SJSA1 (cell line): ENCODE data around the gene FBXO46. TPM values are rescaled to one million over a fixed set of nuclear protein-coding genes. Genes with fewer than 3 reads are reported as not detected.

Experiments used
- DNase-seq, 2 experiments: peaks; one replicate each; pipeline ENCODE4 v3.0.0-alpha.2; 2015 to 2020; ENCODE audit warnings: low spot score in 2 of 2, low read depth in 1 of 2
- H3K27ac ChIP-seq: fragments of 250-450 bp; sonication (Bioruptor Pico); 2 replicates; pipeline ENCODE4 v1.5.1; 2020; ENCODE audit warnings: mild to moderate bottlenecking, moderate library complexity
- H3K27me3 ChIP-seq: fragments of 250-450 bp; sonication (Bioruptor Pico); replicated peaks from 2 replicates; pipeline ENCODE4 v1.5.1; 2020; ENCODE audit warnings: mild to moderate bottlenecking, moderate library complexity
- H3K36me3 ChIP-seq: fragments of 250-450 bp; sonication (Bioruptor Pico); 2 replicates; pipeline ENCODE4 v1.5.1; 2020; ENCODE audit warnings: mild to moderate bottlenecking
- H3K4me1 ChIP-seq: fragments of 250-450 bp; sonication (Bioruptor Pico); replicated peaks from 2 replicates; pipeline ENCODE4 v1.6.1; 2021; ENCODE audit warnings: mild to moderate bottlenecking
- H3K4me3 ChIP-seq: fragments of 250-450 bp; sonication (Bioruptor Pico); 2 replicates; pipeline ENCODE4 v1.5.1; 2020; ENCODE audit warnings: mild to moderate bottlenecking
- H3K9me3 ChIP-seq: fragments of 250-450 bp; sonication (Bioruptor Pico); replicated peaks from 2 replicates; pipeline ENCODE4 v1.5.1; 2020; ENCODE audit warnings: mild to moderate bottlenecking
- total RNA-seq: library from RNA; depleted of rRNA; stranded (reverse); fragments of >200 nt; shearing (Covaris generic); gene quantifications from 2 replicates; pipeline ENCODE4 v1.2.3, GENCODE V29; 2014; rRNA removed

The FBXO46 gene
- total RNA-seq, result 8.3 and 10.7 TPM in 2 replicates

DNA sequence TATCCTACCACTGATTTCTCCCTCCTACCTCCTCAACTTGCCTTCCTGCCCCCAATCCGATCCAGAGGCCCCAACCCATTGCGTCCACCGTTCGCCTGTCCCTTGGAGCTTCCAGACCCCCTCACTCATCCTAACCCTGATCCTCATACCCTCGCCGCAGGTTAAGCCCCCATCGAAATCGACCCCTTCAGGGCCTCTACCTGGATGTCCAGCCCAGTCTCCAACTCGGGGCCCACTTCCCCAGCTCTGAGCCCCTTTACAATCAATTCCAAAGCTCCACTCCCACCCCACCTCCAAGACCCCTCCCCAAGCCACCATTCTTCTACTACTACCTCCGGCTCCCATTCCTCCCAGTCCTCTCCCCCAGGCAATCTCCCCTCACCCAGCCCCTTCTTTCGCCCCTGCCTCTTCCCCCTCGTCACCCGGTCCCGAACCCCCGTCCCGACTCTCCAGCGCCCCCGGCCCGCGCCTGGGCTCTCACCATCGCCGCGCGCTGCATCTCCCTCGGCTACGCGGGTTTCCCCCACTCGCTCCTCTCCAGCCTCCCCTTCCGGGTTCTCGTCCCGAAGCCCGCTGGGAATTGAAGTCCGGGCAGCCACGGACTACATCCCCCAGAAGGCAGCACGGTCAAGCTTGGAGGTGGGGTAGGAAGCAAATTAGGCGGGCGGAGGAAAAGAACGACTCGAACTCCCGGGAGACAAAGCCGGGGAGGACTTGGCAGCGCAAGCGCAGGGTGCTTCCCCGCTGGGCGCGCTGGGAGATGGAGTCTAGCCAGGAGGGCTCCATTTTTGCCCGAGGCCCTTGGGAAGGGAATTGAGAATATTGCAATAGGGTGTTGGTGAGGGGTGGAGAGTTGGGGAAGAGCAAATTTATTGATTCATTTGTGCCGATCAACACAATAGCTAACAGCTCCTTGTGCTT is at the start of gene FBXO46:
TSS of gene FBXO46 (minus strand) at position 529 of the 921 bp plus-strand sequence. CDS start 17,401 bp downstream, outside the sequence.
- Histone ChIP-seq H3K36me3 (peaks cover 8% of the 10 kb centered on the region; the same call in 1 of the 2 replicates), H3K4me1 (peaks cover 13% of the 10 kb centered on the region), H3K27me3 (no peaks in the 10 kb centered on the region), H3K27ac (peak within 1 kb of the TSS; percentile 13), H3K4me3 (peak within 1 kb of the TSS; percentile 56), H3K9me3 (no peaks in the 10 kb centered on the region)
- peak; percentile 96 to 99 for DNase-seq

GRCh38 chr19:45780146-45780447 is 49.4 kb upstream of the FBXO46 start:
- no peak for DNase-seq
- no peak overlapping the region for H3K27ac ChIP-seq
- peaks cover 52% of the 10 kb centered on the region for H3K36me3 ChIP-seq
- no peaks in the 10 kb centered on the region for H3K9me3 ChIP-seq
- H3K4me3 ChIP-seq, result no peak overlapping the region
- peaks cover 24% of the 10 kb centered on the region for H3K4me1 ChIP-seq
- H3K27me3 ChIP-seq, result no peaks in the 10 kb centered on the region

DNA sequence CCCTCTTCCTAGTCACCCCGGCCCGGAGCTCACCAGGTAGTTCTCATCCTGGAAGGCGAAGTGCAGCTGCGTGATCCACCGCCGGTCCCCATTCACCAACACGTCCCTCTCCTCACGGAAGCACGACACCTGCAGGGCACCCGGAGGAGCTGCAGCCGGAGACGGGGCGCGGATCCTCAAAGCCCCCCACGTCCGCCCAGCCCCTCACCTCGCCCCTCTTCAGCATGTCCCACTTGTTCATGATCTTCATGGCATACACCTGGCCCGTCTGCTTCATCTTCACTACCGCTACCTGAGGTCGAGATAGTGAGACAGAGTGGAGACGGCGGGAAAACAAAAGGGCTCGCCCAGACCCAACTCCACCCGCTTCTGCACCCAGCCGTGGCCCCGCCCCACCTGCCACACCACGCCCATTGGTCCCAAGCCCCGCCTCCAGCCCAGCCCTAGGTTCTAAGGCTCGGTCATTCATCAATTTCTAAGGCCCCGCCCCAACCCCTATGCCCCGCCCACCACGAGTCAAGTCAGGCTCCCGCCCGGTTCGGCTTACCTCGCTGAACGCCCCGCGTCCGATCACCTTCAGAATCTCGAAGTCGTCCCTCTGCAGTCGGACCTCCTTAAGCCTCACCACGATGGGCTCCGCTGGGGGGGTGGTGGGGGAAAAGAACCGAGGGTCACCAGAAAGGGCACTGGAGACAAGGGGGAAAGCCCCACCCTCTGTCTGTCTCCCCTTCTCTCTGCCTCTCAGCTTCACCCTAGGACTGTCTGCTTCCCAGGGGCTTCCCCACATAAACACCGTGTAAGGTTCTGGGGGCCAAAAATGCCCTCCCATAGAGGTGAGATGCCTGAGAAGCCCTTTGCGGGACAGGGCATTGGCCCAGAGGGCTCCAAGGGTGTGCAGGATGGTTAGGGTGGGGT is 48.8 kb upstream of the FBXO46 start:
- no peaks in the 10 kb centered on the region for H3K9me3 ChIP-seq
- peaks cover 52% of the 10 kb centered on the region for H3K36me3 ChIP-seq
- H3K27me3 ChIP-seq, result no peaks in the 10 kb centered on the region
- H3K27ac ChIP-seq, result no peak overlapping the region
- no peak overlapping the region for H3K4me3 ChIP-seq
- H3K4me1 ChIP-seq, result peaks cover 24% of the 10 kb centered on the region
- DNase-seq, result no peak

DNA sequence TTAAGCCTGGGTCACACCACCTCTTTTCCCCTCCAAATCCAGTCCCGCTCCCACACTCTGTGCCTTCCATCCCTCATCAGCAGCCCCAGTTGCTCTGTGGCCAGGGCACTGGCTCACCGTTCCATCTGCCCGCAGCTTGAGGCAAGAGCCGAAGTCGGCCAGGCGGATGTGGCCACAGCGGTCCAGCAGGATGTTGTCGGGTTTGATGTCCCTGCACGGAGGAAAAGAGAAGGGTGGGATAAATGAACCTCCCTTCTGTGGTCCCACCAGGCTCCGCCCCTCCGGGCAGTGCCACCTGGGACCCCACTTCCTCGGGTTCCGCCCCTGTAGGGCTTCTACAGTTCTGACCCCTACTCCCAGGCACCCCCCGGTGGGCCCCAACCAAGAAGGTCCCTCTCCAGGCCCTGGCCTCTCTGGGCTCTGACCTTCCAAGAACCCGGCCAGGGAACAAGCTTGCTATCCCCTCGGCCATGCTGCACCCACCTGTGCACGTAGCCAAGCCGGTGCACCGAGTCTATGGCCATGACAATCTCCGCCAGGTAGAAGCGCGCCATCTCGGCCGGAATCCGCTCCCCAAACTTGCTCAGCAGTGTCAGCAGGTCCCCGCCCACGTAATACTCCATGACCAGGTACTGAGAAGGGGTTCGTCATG is 47.4 kb upstream of the FBXO46 start:
- no peak overlapping the region for H3K4me3 ChIP-seq
- peaks cover 16% of the 10 kb centered on the region for H3K4me1 ChIP-seq
- H3K27me3 ChIP-seq, result no peaks in the 10 kb centered on the region
- H3K36me3 ChIP-seq, result peaks cover 51% of the 10 kb centered on the region
- no peak for DNase-seq
- no peak overlapping the region for H3K27ac ChIP-seq
- no peaks in the 10 kb centered on the region for H3K9me3 ChIP-seq

GRCh38 chr19:45777395-45777961 is 46.8 kb upstream of the FBXO46 start:
- Histone ChIP-seq H3K27me3 (no peaks in the 10 kb centered on the region), H3K4me1 (peaks cover 11% of the 10 kb centered on the region), H3K4me3 (no peak overlapping the region), H3K36me3 (peaks cover 55% of the 10 kb centered on the region), H3K9me3 (no peaks in the 10 kb centered on the region), H3K27ac (no peak overlapping the region)
- DNase-seq, result no peak

DNA sequence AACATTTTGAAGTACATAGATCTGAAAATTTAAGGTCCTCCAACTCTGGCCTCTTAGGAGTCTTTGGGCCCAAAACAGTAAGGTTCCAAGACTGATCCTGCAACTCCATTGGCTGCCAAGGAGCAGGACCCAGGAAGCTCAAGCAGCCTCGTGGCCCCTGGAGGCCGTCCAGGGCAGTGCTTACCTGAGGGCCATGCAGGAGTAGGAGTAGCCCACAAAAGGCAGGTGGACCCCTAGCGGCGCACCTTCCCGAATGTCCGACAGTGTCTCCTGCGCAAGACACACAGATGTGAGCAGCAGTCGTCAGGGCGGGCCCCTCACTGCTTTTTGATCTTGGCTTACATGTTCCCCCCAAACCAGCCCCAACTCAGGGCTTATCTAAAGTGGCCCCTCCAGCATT is 44.1 kb upstream of the FBXO46 start:
- Histone ChIP-seq H3K36me3 (peaks cover 68% of the 10 kb centered on the region), H3K27ac (no peak overlapping the region), H3K9me3 (no peaks in the 10 kb centered on the region), H3K4me3 (no peak overlapping the region), H3K27me3 (no peaks in the 10 kb centered on the region), H3K4me1 (peaks cover 12% of the 10 kb centered on the region)
- no peak for DNase-seq

DNA sequence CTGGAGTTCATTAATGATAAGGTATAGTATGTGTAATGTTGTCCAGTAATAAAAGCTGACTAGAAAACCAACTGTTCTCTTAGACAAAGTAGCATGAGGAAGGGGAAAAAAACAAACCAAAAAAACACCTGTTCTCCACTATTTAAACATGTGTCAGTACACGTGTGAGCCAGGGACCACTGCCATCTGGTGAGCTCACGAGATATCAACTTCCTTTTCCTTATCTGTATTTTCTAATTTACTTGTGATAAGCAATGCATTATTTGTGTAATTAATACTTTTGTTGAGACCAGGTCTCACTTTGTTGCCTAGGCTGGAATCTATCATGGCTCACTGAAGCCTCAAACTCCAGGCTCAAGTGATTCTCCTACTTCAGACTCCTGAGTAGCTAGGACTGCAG is 42.7 kb upstream of the FBXO46 start:
- Histone ChIP-seq H3K36me3 (peaks cover 59% of the 10 kb centered on the region), H3K9me3 (0 out of 2 replicates have a peak, but pooled peaks cover under 1% of the 10 kb centered on the region), H3K27ac (no peak overlapping the region), H3K4me3 (no peak overlapping the region), H3K4me1 (peaks cover 15% of the 10 kb centered on the region), H3K27me3 (no peaks in the 10 kb centered on the region)
- no peak for DNase-seq

DNA sequence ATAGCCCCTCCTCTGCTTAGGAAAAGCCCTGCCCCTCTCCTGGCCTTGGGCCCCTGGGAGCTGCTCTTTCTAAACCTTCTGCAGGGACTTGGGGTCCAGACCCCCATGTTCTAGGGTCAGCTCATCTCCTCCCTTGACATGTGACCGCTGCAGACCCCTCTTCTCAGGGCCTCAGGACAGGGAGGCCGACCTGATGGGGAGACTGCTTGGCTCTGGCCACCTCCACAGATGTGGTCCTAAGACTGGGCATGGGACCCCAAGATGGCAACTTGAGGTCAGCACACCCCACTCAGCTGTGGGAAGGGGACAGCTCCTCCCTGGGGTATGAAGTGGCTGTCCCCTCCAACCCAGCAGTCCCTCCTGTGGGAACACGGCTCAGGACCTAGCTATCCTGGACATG is 42.2 kb upstream of the FBXO46 start:
- DNase-seq, result no peak
- Histone ChIP-seq H3K9me3 (0 out of 2 replicates have a peak, but pooled peaks cover 2% of the 10 kb centered on the region), H3K4me1 (peaks cover 18% of the 10 kb centered on the region), H3K27ac (no peak overlapping the region), H3K27me3 (no peaks in the 10 kb centered on the region), H3K36me3 (peaks cover 55% of the 10 kb centered on the region), H3K4me3 (no peak overlapping the region)

DNA sequence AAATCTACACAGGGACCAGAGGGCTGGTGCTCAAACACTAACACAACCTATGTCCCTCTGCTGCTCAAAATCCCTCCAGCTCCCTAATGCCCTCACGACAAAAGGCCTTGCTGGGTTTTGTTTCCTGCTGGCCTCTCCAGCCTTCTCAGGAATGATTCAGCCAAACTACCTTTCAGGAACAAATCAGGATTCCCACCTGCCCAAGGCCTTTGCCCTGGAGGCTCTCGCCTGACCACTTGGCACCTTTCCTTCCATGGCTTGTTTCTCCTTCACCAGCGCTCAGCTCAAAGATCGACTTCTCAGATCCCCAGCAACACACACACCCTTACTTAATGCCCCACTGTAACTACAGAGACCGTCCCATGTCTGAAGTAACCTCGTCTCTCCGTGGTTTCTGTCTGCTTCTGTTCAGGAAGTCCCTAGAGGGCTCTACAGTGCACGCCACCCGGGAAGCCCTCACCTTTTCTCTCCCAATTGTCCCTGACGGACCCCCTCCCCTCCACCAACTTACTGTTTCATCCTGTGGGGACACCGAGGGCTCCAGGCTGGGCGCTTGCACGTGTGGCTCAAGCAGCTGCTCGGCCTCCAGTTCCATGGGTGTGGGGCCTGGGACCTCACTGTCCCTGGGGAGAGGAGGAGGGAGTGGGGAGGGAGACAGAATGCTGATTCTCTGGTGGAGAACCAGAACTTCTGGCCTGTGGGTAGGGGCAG is 41.6 kb upstream of the FBXO46 start:
- H3K9me3 ChIP-seq, result 0 out of 2 replicates have a peak, but pooled peaks cover 2% of the 10 kb centered on the region
- no peak overlapping the region for H3K4me3 ChIP-seq
- H3K27me3 ChIP-seq, result no peaks in the 10 kb centered on the region
- H3K27ac ChIP-seq, result no peak overlapping the region
- peaks cover 48% of the 10 kb centered on the region for H3K36me3 ChIP-seq
- DNase-seq, result peak in 1 of 2 experiments; percentile 44
- H3K4me1 ChIP-seq, result peaks cover 24% of the 10 kb centered on the region

DNA sequence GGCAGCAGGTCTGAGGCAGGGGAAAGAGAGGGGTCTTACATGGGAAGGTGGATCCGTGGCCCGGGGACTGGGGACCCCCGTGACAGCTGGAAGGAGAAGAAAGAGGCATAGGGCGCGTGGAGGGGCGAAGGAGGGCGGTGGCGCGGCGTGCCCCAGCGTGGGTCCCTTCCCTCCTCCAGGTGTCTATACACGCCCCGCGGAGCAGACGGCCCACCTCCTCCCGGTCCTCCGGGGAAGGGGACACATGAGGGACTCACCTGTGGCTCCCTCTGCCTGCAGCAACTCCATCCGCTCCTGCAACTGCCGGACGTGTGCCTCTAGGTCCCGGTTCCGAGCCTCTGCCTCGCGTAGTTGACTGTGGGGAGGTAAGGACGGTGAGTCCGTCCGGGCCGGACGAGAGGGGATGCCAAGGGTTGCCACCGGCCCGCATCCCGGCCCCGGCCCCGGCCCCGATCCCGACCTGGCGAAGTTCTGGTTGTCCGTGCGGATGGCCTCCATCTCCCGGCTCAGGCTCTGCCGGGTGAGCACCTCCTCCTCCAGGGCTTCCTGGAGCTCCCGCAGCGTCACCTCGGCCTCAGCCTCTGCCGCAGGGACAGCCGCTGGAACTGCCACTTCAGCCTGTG is 40.7 kb upstream of the FBXO46 start:
- no peak overlapping the region for H3K4me3 ChIP-seq
- no peak overlapping the region for H3K27ac ChIP-seq
- H3K36me3 ChIP-seq, result peaks cover 46% of the 10 kb centered on the region
- peak in 1 of 2 experiments; percentile 45 for DNase-seq
- peaks cover 32% of the 10 kb centered on the region for H3K4me1 ChIP-seq
- H3K27me3 ChIP-seq, result no peaks in the 10 kb centered on the region
- H3K9me3 ChIP-seq, result 0 out of 2 replicates have a peak, but pooled peaks cover 2% of the 10 kb centered on the region

GRCh38 chr19:45770192-45771101 is 39.8 kb upstream of the FBXO46 start:
- no peaks in the 10 kb centered on the region for H3K27me3 ChIP-seq
- H3K36me3 ChIP-seq, result peaks cover 47% of the 10 kb centered on the region
- peak overlapping the region; percentile 62 for H3K27ac ChIP-seq
- peak overlapping the region; percentile 67 for H3K4me3 ChIP-seq
- peak; percentile 96 to 98 for DNase-seq
- H3K4me1 ChIP-seq, result peaks cover 32% of the 10 kb centered on the region
- H3K9me3 ChIP-seq, result 0 out of 2 replicates have a peak, but pooled peaks cover 2% of the 10 kb centered on the region
